ENCODE measurements around the gene C22orf31. TPM values are rescaled to one million over a fixed set of nuclear protein-coding genes. Genes with fewer than 3 reads are reported as not detected.

Gene C22orf31
- total and polyA plus RNA-seq, 2 experiments from 2014 or later: 0.36 TPM; not detected in 1

Other genes starting within 250 kb of the C22orf31 start
- 28.9 and 32.2 TPM in 2 replicates for gene ZNRF3, start 178.3 kb downstream of the C22orf31 start, total RNA-seq (2014; rRNA removed; shearing (Covaris generic))
- gene ZNRF3, start 178.3 kb downstream of the C22orf31 start, polyA plus RNA-seq (2016; fragmentation: Nextera tagmentation; extraction: Ambion mirVana): 11.1 and 12.3 TPM in 2 replicates
- gene KREMEN1, start 11.2 kb upstream of the C22orf31 start, total RNA-seq (2014; rRNA removed; shearing (Covaris generic)): 3.4 and 3.8 TPM in 2 replicates
- 1.8 and 2.6 TPM in 2 replicates for gene KREMEN1, start 11.2 kb upstream of the C22orf31 start, polyA plus RNA-seq (2016; fragmentation: Nextera tagmentation; extraction: Ambion mirVana)
- gene EMID1, start 144.1 kb upstream of the C22orf31 start, total RNA-seq (2014; rRNA removed; shearing (Covaris generic)): 13.2 and 13.4 TPM in 2 replicates
- 3.0 and 3.5 TPM in 2 replicates for gene EMID1, start 144.1 kb upstream of the C22orf31 start, polyA plus RNA-seq (2016; fragmentation: Nextera tagmentation; extraction: Ambion mirVana)
- gene RHBDD3, start 206.2 kb upstream of the C22orf31 start, total RNA-seq (2014; rRNA removed; shearing (Covaris generic)): 95.6 and 115 TPM in 2 replicates
- 55.0 and 60.3 TPM in 2 replicates for gene RHBDD3, start 206.2 kb upstream of the C22orf31 start, polyA plus RNA-seq (2016; fragmentation: Nextera tagmentation; extraction: Ambion mirVana)
- gene EWSR1, start 206.4 kb upstream of the C22orf31 start, total RNA-seq (2014; rRNA removed; shearing (Covaris generic)): 390 and 427 TPM in 2 replicates
- gene EWSR1, start 206.4 kb upstream of the C22orf31 start, polyA plus RNA-seq (2016; fragmentation: Nextera tagmentation; extraction: Ambion mirVana): 382 and 391 TPM in 2 replicates
- gene GAS2L1, start 244.8 kb upstream of the C22orf31 start, total RNA-seq (2014; rRNA removed; shearing (Covaris generic)): 4.9 and 9.5 TPM in 2 replicates
- 3.7 and 5.2 TPM in 2 replicates for gene GAS2L1, start 244.8 kb upstream of the C22orf31 start, polyA plus RNA-seq (2016; fragmentation: Nextera tagmentation; extraction: Ambion mirVana)